ENCODE measurements around the gene ADGRB3.

- TF ChIP-seq, protein P1, sequence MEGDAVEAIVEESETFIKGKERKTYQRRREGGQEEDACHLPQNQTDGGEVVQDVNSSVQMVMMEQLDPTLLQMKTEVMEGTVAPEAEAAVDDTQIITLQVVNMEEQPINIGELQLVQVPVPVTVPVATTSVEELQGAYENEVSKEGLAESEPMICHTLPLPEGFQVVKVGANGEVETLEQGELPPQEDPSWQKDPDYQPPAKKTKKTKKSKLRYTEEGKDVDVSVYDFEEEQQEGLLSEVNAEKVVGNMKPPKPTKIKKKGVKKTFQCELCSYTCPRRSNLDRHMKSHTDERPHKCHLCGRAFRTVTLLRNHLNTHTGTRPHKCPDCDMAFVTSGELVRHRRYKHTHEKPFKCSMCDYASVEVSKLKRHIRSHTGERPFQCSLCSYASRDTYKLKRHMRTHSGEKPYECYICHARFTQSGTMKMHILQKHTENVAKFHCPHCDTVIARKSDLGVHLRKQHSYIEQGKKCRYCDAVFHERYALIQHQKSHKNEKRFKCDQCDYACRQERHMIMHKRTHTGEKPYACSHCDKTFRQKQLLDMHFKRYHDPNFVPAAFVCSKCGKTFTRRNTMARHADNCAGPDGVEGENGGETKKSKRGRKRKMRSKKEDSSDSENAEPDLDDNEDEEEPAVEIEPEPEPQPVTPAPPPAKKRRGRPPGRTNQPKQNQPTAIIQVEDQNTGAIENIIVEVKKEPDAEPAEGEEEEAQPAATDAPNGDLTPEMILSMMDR (IDR thresholded peaks at IDR 0.05; ENCODE audit: low read length), result no peak
- TF ChIP-seq EZH2 (IDR thresholded peaks at IDR 0.05; ENCODE audit: borderline replicate concordance, low read length), result no peak
Measured at GRCh38 chr6:68732423-68732822, 97.3 kb downstream of the ADGRB3 start.
